Measurements from ENCODE around the gene DIS3L2.

GRCh38 chr2:231925303-231926179 is 36.0 kb upstream of the DIS3L2 start:
- TF ChIP-seq NR2C2 (CRISPR knock-in tag; IDR thresholded peaks at IDR 0.05) = 0 out of 2 replicates have a peak, but pooled peaks have one; percentile 50
- no peak; the same call in none of the 2 replicates for TF ChIP-seq MAX (CRISPR knock-in tag; IDR thresholded peaks at IDR 0.05)
- TF ChIP-seq CTCF (IDR thresholded peaks at IDR 0.05) = peak; percentile 95
- TF ChIP-seq CREB1 (CRISPR knock-in tag; IDR thresholded peaks at IDR 0.05) = no peak
- no peak for TF ChIP-seq ZNF263 (CRISPR knock-in tag; IDR thresholded peaks at IDR 0.05; ENCODE audit: low read depth)

All from WTC11 (cell line).